Ovary (tissue), 3 donors: ENCODE data around the gene KCNJ6.

Source experiments
- POLR2A ChIP-seq: fragments of 450-650 bp; IDR thresholded peaks from one replicate; pipeline ENCODE4 v1.6.1; 2017; ENCODE audit warnings: antibody characterized with exemption, mild to moderate bottlenecking, moderate library complexity
- TF ChIP-seq, protein P1 (sequence below), 3 donors: fragments of 450-650 bp in 2 of 3; fragments of 200-600 bp in 1 of 3; IDR thresholded peaks; one replicate each; pipeline versions ENCODE4 v1.5.1 to v1.8.0; 2016 to 2022; ENCODE audit warnings: antibody characterized with exemption in 3 of 3, mild to moderate bottlenecking in 1 of 3
- donor health status: DM: no; HTN: no; CAD: no.

DNA sequence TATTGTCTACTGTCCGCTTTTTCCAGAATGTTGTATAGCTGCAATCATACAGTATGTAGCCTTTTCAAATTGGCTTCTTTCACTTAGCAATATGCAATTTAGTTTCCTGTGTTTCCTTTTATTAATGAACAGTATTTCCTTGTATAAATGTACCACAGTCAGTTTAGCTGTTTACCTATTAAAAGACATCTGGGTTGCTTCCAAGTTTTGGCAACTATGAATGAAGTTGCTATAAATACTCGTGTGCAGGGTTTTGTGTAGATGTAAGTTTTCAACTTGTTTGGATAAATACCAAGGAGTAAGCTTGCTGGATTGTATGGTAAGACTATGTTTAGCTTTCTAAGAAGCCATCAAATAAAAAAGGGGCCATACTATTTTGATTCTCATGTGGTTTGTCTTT is 24.4 kb upstream of the KCNJ6 start:
- TF ChIP-seq, protein P1, sequence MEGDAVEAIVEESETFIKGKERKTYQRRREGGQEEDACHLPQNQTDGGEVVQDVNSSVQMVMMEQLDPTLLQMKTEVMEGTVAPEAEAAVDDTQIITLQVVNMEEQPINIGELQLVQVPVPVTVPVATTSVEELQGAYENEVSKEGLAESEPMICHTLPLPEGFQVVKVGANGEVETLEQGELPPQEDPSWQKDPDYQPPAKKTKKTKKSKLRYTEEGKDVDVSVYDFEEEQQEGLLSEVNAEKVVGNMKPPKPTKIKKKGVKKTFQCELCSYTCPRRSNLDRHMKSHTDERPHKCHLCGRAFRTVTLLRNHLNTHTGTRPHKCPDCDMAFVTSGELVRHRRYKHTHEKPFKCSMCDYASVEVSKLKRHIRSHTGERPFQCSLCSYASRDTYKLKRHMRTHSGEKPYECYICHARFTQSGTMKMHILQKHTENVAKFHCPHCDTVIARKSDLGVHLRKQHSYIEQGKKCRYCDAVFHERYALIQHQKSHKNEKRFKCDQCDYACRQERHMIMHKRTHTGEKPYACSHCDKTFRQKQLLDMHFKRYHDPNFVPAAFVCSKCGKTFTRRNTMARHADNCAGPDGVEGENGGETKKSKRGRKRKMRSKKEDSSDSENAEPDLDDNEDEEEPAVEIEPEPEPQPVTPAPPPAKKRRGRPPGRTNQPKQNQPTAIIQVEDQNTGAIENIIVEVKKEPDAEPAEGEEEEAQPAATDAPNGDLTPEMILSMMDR (IDR thresholded peaks at IDR 0.05), result no peak
- TF ChIP-seq POLR2A, result no peak
